NCI-H345 treated with DMSO at 0.1 percent for 48 hours (cell line): ENCODE data around the gene SH3BP4.
"Not testable (repeated sequence)": the region's sequence is repeated elsewhere in the genome, so short reads cannot be mapped to it uniquely, and the experiment has no call there.

ENCODE experiments used
- DNase-seq: peaks from one replicate; lab custom pipeline; 2025; ENCODE audit not compliant: unreplicated experiment; lab: John Stamatoyannopoulos, UW

Gene SH3BP4

GRCh38 chr2:235054475-235054874 is 102.7 kb downstream of the SH3BP4 start:
- DNase-seq, result no peak

- DNase-seq, result no peak
These were observed 103.1 kb downstream of the SH3BP4 start for GRCh38 chr2:235054919-235055318.

- no peak for DNase-seq
These were observed 104.2 kb downstream of the SH3BP4 start for GRCh38 chr2:235055891-235056516.

- no peak for DNase-seq
These were observed 105.0 kb downstream of the SH3BP4 start for GRCh38 chr2:235056768-235057167.

GRCh38 chr2:235057616-235058015 is 105.8 kb downstream of the SH3BP4 start:
- not testable (repeated sequence) for DNase-seq

- DNase-seq, result no peak
These were observed 107.3 kb downstream of the SH3BP4 start for GRCh38 chr2:235059161-235059560.

- no peak for DNase-seq
These were observed 109.8 kb downstream of the SH3BP4 start for GRCh38 chr2:235061656-235062055.

GRCh38 chr2:235063471-235063961 is 111.7 kb downstream of the SH3BP4 start:
- no peak for DNase-seq

- DNase-seq, result no peak
These were observed 113.2 kb downstream of the SH3BP4 start for GRCh38 chr2:235064976-235065375.

- DNase-seq, result no peak
These were observed 114.7 kb downstream of the SH3BP4 start for GRCh38 chr2:235066490-235066889.

GRCh38 chr2:235066895-235067294 is 115.1 kb downstream of the SH3BP4 start:
- peak; percentile 62 for DNase-seq

- DNase-seq, result no peak
These were observed 116.9 kb downstream of the SH3BP4 start for GRCh38 chr2:235068701-235069100.

- no peak for DNase-seq
These were observed 118.4 kb downstream of the SH3BP4 start for GRCh38 chr2:235070063-235070706.

- DNase-seq, result no peak
These were observed 122.1 kb downstream of the SH3BP4 start for GRCh38 chr2:235073868-235074413.

- DNase-seq, result no peak
These were observed 125.2 kb downstream of the SH3BP4 start for GRCh38 chr2:235077046-235077445.

- DNase-seq, result no peak
These were observed 126.4 kb downstream of the SH3BP4 start for GRCh38 chr2:235078182-235078581.

GRCh38 chr2:235078914-235079472 is 127.2 kb downstream of the SH3BP4 start:
- no peak for DNase-seq

- DNase-seq, result no peak
These were observed 128.3 kb downstream of the SH3BP4 start for GRCh38 chr2:235080101-235080500.

- no peak for DNase-seq
These were observed 130.9 kb downstream of the SH3BP4 start for GRCh38 chr2:235082578-235083338.

GRCh38 chr2:235083822-235084221 is 132.0 kb downstream of the SH3BP4 start:
- DNase-seq, result no peak

- no peak for DNase-seq
These were observed 132.6 kb downstream of the SH3BP4 start for GRCh38 chr2:235084424-235084823.
